ENCODE results near the gene CGREF1.

DNA sequence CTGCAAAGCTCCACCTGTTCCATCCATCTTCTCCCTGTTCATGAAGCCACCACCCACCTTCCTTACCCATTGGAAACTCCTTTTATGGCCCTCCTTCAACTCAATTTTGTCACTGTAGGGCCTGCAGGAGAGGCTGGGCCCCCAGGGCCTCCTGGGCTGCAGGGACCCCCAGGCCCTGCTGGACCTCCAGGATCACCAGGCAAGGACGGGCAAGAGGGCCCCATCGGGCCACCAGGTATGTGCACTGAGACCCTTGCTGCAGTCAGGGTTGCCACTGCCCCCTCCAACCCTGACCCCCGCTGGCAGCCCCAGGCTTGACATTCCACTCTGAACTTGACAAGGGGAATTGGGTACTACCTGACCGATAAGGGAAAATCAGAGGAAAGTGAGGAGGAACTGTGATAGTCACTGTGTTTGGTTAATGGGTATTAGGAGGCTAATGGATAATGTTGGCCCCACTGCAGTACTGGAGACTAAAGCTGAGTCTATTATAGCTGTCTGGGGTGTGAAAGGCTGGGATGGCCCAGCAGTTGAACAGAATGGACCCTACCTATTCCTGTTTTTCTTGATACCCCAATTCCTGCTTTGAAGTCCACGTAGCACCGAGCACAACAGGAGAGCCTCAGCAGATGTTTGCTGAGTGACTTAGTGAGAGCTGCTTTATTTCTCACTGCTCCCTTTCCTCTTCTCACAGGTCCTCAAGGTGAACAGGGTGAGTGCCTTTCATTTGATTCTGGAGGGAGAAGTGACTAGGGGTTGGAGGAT lies 34.4 kb downstream of the CGREF1 start:
- TF ChIP-seq, protein P1, sequence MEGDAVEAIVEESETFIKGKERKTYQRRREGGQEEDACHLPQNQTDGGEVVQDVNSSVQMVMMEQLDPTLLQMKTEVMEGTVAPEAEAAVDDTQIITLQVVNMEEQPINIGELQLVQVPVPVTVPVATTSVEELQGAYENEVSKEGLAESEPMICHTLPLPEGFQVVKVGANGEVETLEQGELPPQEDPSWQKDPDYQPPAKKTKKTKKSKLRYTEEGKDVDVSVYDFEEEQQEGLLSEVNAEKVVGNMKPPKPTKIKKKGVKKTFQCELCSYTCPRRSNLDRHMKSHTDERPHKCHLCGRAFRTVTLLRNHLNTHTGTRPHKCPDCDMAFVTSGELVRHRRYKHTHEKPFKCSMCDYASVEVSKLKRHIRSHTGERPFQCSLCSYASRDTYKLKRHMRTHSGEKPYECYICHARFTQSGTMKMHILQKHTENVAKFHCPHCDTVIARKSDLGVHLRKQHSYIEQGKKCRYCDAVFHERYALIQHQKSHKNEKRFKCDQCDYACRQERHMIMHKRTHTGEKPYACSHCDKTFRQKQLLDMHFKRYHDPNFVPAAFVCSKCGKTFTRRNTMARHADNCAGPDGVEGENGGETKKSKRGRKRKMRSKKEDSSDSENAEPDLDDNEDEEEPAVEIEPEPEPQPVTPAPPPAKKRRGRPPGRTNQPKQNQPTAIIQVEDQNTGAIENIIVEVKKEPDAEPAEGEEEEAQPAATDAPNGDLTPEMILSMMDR (IDR thresholded peaks at IDR 0.05): no peak
- no peak for TF ChIP-seq POLR2A (IDR thresholded peaks at IDR 0.05)
- no peak for TF ChIP-seq EP300 (IDR thresholded peaks at IDR 0.05)
- no peak for TF ChIP-seq POLR2AphosphoS5 (IDR thresholded peaks at IDR 0.05)
